Liver (tissue), 9 donors: ENCODE results near the gene CDC6. TPM values are rescaled to one million over a fixed set of nuclear protein-coding genes. Genes with fewer than 3 reads are reported as not detected.
A peak's percentile ranks its signal among the peaks of the same experiment; 100 is the strongest.

Experiments
- DNase-seq: peaks from one replicate; pipeline ENCODE4 v3.0.0-alpha.2; 2017; ENCODE audit warnings: low spot score
- H3K27ac ChIP-seq, 2 donors: one replicate each; pipeline ENCODE4 v1.7.0; 2013; ENCODE audit warnings: inconsistent platforms in 2 of 2, low read length in 2 of 2, control low read depth in 1 of 2, low read depth in 1 of 2, mild to moderate bottlenecking in 1 of 2
- H3K27me3 ChIP-seq, 4 donors: one replicate each; pipeline versions ENCODE4 v1.6.1 to v1.7.0; 2013; ENCODE audit warnings: low read length in 3 of 4, inconsistent platforms in 1 of 4, mild to moderate bottlenecking in 1 of 4, moderate library complexity in 1 of 4; ENCODE audit not compliant: control insufficient read depth in 4 of 4, insufficient read depth in 4 of 4
- H3K36me3 ChIP-seq, 4 donors: one replicate each; pipeline versions ENCODE4 v1.6.1 to v1.7.0; 2013; ENCODE audit warnings: low read length in 3 of 4, mild to moderate bottlenecking in 3 of 4, low read depth in 1 of 4, moderate library complexity in 1 of 4; ENCODE audit not compliant: control insufficient read depth in 4 of 4, insufficient read depth in 3 of 4
- H3K4me1 ChIP-seq, 4 donors: one replicate each; pipeline versions ENCODE4 v1.6.1 to v1.7.0; 2013; ENCODE audit warnings: low read length in 3 of 4, mild to moderate bottlenecking in 3 of 4, moderate library complexity in 1 of 4; ENCODE audit not compliant: control insufficient read depth in 4 of 4, insufficient read depth in 4 of 4
- H3K4me3 ChIP-seq, 3 donors: one replicate each; pipeline versions ENCODE4 v1.6.1 to v1.7.0; 2013; ENCODE audit warnings: low read length in 3 of 3, control low read depth in 1 of 3, low read depth in 1 of 3, mild to moderate bottlenecking in 1 of 3
- H3K9ac ChIP-seq, 2 donors: one replicate each; pipeline ENCODE4 v1.7.0; 2013; ENCODE audit warnings: low read length in 2 of 2, mild to moderate bottlenecking in 2 of 2, moderate library complexity in 2 of 2, control low read depth in 1 of 2, low read depth in 1 of 2
- H3K9me3 ChIP-seq, 4 donors: one replicate each; pipeline versions ENCODE4 v1.6.1 to v1.7.0; 2013; ENCODE audit warnings: low read length in 3 of 4; ENCODE audit not compliant: control insufficient read depth in 4 of 4
- EGR1 ChIP-seq, 2 donors: IDR thresholded peaks; 2 replicates each; pipeline ENCODE4 v1.6.1; 2016 to 2018; ENCODE audit warnings: antibody characterized with exemption in 2 of 2, low read depth in 2 of 2
- HNF4A ChIP-seq, 2 donors: conservative IDR thresholded peaks; 2 replicates each; pipeline ENCODE4 v1.6.1; 2016; ENCODE audit warnings: antibody characterized with exemption in 2 of 2, mild to moderate bottlenecking in 2 of 2
- HNF4G ChIP-seq: IDR thresholded peaks from 2 replicates; pipeline ENCODE4 v1.6.1; 2016; ENCODE audit warnings: antibody characterized with exemption
- JUND ChIP-seq, 2 donors: IDR thresholded peaks; 2 replicates each; pipeline ENCODE4 v1.6.1; 2016; ENCODE audit warnings: antibody characterized with exemption in 2 of 2
- RAD21 ChIP-seq, 2 donors: IDR thresholded peaks; 2 replicates each; pipeline ENCODE4 v1.6.1; 2016; ENCODE audit warnings: antibody characterized with exemption in 2 of 2, mild to moderate bottlenecking in 2 of 2
- RXRA ChIP-seq, 2 donors: IDR thresholded peaks; 2 replicates each; pipeline ENCODE4 v1.6.1; 2017 to 2018; ENCODE audit warnings: antibody characterized with exemption in 2 of 2, mild to moderate bottlenecking in 1 of 2
- SP1 ChIP-seq: IDR thresholded peaks from 2 replicates; pipeline ENCODE4 v1.6.1; 2018; ENCODE audit warnings: antibody characterized with exemption, mild to moderate bottlenecking
- YY1 ChIP-seq: IDR thresholded peaks from 2 replicates; pipeline ENCODE4 v1.6.1; 2016; ENCODE audit warnings: antibody characterized with exemption, mild to moderate bottlenecking
- WGBS: extraction: QIAGEN DNeasy Blood & Tissue Kit; methylation state at CpG from one replicate; pipeline ENCODE4 v1.1.7; 2013; 5-methylcytosine and 5-hydroxymethylcytosine counted together
- polyA plus RNA-seq, 2 donors: library from polyadenylated mRNA; stranded (reverse) in 1 of 2; unstranded in 1 of 2; fragments of 200-250 nt in 1 of 2; fragments of >200 nt in 1 of 2; fragmentation: Nextera tagmentation in 1 of 2; extraction: Ambion mirVana in 1 of 2; gene quantifications; one replicate each; pipeline versions ENCODE4 v1.2.1 to v1.2.3, GENCODE V29; 2013 to 2015
- total RNA-seq, 2 donors: library from RNA; depleted of rRNA; stranded (reverse); fragments of >200 nt; gene quantifications; one replicate each; pipeline ENCODE4 v1.2.3, GENCODE V29; 2014
- TF ChIP-seq, protein P1 (sequence below): IDR thresholded peaks from 2 replicates; pipeline ENCODE4 v1.6.1; 2016; ENCODE audit warnings: antibody characterized with exemption, mild to moderate bottlenecking
- TF ChIP-seq, protein P2 (sequence below): IDR thresholded peaks from 2 replicates; pipeline ENCODE4 v1.6.1; 2016; ENCODE audit warnings: antibody characterized with exemption
- donor health status: healthy.
- donor health status: healthy.
- donor health status: healthy.
- donor health status: healthy.
- donor health status: healthy.

Gene CDC6
- total and polyA plus RNA-seq, 4 donors = 0.54 to 16.5 (median 2.5) TPM

DNA sequence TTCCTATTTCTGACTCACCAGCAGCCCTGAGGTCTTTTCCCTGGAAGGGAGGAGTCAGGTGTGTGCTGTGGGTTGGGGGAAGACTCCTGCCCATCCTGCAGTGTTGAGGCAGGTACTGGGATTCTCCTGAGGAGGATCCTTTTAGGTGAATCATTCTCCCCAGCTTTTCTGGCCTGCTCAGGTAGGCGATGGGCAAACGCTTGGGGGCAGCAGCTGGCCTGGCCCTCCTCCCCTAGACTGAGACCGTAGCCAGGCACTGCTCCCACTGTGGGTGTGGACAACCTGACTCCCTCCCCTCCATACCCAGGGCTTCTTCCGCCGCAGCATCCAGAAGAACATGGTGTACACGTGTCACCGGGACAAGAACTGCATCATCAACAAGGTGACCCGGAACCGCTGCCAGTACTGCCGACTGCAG lies 61.8 kb downstream of the CDC6 start:
- Histone ChIP-seq H3K36me3 (peaks cover 0 to 4% (median 4%) of the 10 kb centered on the region in 4 donors), H3K27ac (peak overlapping the region; percentile 11 to 40), H3K4me1 (peaks cover 49 to 98% (median 97%) of the 10 kb centered on the region in 4 donors), H3K9me3 (no peaks in the 10 kb centered on the region), H3K9ac (no peak overlapping the region), H3K27me3 (no peaks in the 10 kb centered on the region), H3K4me3 (no peak overlapping the region)
- no peak for DNase-seq
- TF ChIP-seq RXRA (IDR thresholded peaks at IDR 0.05) (peak in 1 of 2 donors; percentile 8), RAD21 (IDR thresholded peaks at IDR 0.05) (no peak)
- WGBS = 46% methylated on average over 10 of the region's 10 CpGs

DNA sequence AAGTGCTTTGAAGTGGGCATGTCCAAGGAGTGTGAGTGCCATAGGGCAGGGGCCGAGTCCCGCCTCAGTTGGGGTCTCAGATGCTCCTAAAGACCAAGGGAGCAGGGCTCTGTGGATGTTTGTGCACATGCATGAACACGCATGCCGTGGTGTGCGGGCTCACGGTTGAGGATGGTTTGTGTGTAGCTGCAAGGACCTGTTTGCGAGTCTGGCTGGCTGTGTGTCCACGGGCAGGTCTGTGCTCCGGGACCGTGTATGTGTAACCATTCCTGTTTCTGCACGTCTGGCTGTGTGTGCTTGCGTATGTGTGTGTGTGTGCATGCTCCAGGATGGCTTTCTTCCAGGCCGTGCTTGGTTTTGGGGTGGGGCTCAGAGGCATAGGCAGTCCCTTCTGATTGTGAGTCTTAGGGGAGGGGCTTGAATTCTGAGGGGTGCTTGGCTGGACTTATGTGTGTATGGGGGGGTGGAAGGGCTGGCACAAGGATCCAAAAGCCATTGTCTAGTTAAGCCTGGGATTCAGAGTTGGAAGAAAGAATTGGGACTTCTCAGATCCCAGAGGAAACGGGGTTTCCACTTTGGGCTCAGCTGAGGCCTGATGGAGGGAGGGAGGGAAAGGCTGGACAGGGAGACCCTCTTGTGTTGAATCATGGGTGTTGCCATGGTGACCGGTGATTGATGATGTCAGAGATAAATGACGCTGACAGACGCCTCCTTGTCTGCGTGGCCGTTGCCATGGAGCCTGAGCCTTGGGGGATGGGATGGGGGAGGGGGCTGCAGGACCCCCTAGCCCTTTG lies 62.4 kb downstream of the CDC6 start:
- H3K4me3 ChIP-seq = no peak overlapping the region
- WGBS = 56% methylated on average over 19 of the region's 19 CpGs
- no peaks in the 10 kb centered on the region for H3K9me3 ChIP-seq
- H3K27me3 ChIP-seq = no peaks in the 10 kb centered on the region
- H3K36me3 ChIP-seq = peaks cover 0 to 4% (median 4%) of the 10 kb centered on the region in 4 donors
- H3K9ac ChIP-seq = no peak overlapping the region
- no peak for DNase-seq
- TF ChIP-seq, protein P1, sequence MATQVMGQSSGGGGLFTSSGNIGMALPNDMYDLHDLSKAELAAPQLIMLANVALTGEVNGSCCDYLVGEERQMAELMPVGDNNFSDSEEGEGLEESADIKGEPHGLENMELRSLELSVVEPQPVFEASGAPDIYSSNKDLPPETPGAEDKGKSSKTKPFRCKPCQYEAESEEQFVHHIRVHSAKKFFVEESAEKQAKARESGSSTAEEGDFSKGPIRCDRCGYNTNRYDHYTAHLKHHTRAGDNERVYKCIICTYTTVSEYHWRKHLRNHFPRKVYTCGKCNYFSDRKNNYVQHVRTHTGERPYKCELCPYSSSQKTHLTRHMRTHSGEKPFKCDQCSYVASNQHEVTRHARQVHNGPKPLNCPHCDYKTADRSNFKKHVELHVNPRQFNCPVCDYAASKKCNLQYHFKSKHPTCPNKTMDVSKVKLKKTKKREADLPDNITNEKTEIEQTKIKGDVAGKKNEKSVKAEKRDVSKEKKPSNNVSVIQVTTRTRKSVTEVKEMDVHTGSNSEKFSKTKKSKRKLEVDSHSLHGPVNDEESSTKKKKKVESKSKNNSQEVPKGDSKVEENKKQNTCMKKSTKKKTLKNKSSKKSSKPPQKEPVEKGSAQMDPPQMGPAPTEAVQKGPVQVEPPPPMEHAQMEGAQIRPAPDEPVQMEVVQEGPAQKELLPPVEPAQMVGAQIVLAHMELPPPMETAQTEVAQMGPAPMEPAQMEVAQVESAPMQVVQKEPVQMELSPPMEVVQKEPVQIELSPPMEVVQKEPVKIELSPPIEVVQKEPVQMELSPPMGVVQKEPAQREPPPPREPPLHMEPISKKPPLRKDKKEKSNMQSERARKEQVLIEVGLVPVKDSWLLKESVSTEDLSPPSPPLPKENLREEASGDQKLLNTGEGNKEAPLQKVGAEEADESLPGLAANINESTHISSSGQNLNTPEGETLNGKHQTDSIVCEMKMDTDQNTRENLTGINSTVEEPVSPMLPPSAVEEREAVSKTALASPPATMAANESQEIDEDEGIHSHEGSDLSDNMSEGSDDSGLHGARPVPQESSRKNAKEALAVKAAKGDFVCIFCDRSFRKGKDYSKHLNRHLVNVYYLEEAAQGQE = no peak
- no peak for TF ChIP-seq JUND (IDR thresholded peaks at IDR 0.05)
- TF ChIP-seq, protein P2, sequence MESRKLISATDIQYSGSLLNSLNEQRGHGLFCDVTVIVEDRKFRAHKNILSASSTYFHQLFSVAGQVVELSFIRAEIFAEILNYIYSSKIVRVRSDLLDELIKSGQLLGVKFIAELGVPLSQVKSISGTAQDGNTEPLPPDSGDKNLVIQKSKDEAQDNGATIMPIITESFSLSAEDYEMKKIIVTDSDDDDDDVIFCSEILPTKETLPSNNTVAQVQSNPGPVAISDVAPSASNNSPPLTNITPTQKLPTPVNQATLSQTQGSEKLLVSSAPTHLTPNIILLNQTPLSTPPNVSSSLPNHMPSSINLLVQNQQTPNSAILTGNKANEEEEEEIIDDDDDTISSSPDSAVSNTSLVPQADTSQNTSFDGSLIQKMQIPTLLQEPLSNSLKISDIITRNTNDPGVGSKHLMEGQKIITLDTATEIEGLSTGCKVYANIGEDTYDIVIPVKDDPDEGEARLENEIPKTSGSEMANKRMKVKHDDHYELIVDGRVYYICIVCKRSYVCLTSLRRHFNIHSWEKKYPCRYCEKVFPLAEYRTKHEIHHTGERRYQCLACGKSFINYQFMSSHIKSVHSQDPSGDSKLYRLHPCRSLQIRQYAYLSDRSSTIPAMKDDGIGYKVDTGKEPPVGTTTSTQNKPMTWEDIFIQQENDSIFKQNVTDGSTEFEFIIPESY = no peak
- no peak for TF ChIP-seq SP1
- TF ChIP-seq YY1 = no peak
- TF ChIP-seq HNF4G = no peak
- no peak for TF ChIP-seq HNF4A (conservative IDR thresholded peaks at IDR 0.05)
- H3K4me1 ChIP-seq = peaks cover 52 to 98% (median 96%) of the 10 kb centered on the region in 4 donors
- peak overlapping the region; percentile 11 to 40 for H3K27ac ChIP-seq

DNA sequence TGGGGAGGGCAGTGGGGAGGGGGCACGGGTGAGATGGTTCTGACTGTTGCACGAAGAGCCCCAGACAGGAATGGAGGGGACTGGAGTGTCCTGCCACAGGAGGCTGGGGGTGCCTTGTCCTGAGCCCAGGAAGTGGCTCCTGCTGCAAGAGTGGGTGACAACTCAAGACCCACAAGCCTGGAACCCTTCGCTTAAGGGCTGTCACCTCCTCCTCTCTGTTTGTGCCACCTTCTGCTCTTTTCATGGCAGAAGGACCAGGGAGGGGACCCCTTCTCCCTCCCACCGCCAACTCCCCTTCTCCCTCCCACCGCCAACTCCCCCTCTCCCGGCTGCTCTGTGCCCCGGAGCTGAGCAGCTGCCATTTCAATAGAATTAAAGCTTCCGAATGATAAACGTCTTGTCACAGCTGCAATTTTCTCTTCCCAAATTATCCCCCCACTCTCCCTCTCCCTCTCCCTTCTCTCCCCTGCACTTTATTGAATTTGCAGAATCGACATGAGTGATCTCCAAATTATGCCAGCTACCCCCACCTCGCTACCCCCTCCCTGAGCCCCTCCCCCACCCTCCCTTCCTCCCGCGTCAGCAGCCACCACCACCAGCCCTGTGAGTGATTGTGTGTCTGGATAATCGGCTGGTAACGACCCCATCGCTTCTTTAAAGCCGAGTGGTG lies 63.1 kb downstream of the CDC6 start:
- TF ChIP-seq EGR1 (IDR thresholded peaks at IDR 0.05; ENCODE audit: low read depth in 2 of 2) (no peak), HNF4G (no peak), RAD21 (IDR thresholded peaks at IDR 0.05) (no peak), RXRA (IDR thresholded peaks at IDR 0.05) (no peak)
- TF ChIP-seq, protein P1 = no peak
- no peak overlapping the region for H3K9ac ChIP-seq
- no peak overlapping the region for H3K4me3 ChIP-seq
- peaks cover 51 to 98% (median 96%) of the 10 kb centered on the region in 4 donors for H3K4me1 ChIP-seq
- no peak for DNase-seq
- peaks cover 2 to 8% (median 7%) of the 10 kb centered on the region in 4 donors for H3K36me3 ChIP-seq
- no peaks in the 10 kb centered on the region for H3K9me3 ChIP-seq
- 47% methylated on average over 17 of the region's 17 CpGs for WGBS
- no peaks in the 10 kb centered on the region for H3K27me3 ChIP-seq
- H3K27ac ChIP-seq = peak overlapping the region; percentile 60 to 71
